HG02759 (cell line): ENCODE results near the gene RGS16.

Experiments used
- ATAC-seq: cut with Tn5 transposase; IDR thresholded peaks from one replicate; pipeline ENCODE4 v1.9.1; 2021; ENCODE audit warnings: mild to moderate bottlenecking, moderate library complexity; ENCODE audit not compliant: unreplicated experiment

Gene RGS16

DNA sequence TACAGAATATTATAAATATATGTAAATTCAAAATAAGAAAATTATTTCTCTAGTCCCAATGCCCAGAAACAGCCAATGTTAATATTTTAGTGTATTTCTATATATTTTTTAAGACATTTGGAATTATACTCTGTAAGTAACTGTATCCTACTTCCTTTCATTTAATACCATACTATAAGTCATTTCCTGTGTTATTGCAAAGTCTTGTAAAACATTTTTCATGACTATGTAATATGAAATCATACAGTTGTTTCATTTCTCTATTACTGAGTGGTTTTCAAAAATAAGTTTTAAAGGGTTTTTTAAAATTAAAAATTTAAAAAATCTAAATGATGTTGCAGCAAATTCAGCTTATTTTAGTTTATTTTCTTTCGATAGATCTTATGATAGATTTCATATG is 17.1 kb downstream of the RGS16 start:
- ATAC-seq, result no peak

DNA sequence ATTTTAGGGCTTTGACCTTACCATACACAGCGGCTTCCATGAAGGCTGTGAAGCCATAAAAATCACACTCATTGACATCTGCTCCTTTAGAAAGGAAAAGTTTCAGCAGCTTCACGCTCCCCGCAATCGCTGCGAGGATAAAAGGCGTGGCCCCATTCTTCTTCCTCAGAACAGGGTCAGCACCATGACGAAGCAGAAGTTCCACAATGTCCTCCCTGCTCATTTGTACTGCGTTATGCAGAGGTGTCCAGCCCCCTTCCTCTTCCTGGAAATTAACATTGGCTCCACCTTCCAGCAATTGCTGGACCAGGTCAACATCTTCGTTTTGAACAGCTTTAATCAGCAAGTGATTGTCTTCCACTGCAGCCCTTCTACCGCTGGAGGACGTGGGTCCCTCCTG is 17.8 kb downstream of the RGS16 start:
- ATAC-seq, result no peak

DNA sequence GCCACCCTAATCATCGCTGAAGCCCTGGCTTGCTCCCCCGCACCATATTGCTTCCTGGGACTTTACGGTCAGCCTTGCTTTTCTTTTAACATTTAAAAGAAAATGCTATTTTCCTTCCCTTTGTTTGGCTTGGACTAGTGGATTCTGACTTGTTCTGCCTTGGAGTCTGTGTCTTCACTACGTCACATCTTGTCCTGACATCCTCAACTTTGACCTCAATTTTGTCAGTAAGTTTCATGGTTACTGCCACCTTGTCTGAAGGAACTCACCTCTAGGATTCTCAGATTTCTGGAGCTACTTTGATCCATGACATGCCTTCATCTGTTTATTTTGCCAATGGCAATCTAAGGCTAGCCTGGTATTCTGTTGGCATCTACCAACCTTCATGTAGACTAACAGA is 19.4 kb downstream of the RGS16 start:
- no peak for ATAC-seq

DNA sequence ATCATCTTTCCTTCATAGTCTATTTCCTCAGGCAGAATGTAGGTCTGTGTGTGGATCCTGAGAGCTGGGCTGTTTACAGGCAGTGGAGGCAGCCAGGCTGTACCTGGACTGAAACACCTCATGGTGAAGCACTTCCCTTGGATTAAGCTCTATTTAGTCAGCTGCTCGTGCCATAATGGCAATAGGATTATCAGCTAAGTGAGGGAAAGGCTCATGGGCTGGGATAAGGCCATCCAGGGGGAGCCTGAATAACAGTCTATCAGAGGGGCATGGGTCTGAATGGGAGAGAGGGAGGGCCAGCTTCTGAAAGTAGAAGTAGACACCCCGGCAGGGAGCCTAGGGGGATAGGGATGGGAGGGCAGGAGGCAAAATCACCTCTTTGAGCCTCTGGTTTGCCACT is 23.5 kb downstream of the RGS16 start:
- no peak for ATAC-seq

DNA sequence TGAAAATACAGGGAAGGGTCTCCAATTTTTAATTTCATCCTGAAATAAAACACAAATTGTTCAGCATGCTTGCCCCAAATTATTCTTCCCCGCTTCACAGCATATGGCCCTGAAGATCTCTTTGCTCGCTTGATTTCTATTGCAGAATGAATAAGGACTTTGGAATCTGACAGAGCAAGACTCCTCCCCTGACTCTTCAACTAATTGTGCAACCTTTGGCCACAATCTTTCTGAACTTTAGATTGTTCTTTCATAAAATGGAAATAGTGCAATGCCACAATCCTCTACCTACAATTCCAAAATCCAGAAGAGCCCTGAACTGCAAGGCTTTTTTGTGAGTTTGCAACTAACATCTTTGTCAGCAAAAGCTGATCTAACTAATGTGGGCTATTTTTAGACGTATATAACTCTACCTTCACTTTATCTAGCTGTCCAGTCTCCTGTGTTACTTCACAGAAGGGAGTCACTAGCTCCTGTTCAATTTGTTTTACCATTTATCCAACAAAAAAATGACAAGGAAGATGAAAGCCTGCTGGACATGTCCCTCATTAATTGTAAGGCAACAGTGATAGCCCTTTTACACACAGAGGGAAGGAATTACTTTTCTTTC is 28.5 kb downstream of the RGS16 start:
- ATAC-seq, result no peak

DNA sequence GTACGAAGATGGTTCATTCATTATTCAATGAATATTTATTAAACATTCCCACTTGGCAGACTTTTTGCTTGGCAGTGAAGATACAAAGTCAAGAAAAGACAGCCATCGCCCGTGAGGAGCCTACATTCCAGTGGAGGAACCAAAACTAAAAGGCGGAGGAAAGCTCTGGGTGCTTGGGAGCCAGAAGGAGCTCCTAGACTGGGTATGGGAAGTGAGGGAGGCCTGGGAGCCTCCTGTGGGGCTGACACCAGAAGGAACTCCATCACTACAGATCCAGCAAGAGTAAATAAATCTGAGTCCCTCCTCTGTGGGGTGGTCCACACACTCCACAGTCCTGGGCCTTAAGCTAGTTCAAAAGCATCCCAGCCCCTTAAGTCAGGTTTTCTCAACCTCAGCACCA is 30.0 kb downstream of the RGS16 start:
- ATAC-seq, result no peak

DNA sequence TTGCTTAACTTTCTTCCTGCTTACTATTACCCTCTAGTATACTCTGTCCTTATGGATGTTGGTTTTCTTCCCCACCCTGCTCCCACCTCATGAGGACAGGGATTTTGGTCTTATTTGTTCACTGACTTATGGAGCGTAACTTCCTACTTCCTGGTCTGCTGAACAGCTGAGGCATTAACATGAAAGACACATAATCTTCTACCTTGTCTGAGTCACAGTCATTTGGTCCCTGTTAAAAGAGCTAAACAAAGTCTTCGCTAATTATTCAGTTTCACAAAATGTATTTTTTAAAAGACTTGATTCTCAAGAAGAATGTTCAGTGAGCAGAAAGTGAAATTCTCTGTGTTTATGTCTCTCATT is 33.6 kb downstream of the RGS16 start:
- no peak for ATAC-seq

DNA sequence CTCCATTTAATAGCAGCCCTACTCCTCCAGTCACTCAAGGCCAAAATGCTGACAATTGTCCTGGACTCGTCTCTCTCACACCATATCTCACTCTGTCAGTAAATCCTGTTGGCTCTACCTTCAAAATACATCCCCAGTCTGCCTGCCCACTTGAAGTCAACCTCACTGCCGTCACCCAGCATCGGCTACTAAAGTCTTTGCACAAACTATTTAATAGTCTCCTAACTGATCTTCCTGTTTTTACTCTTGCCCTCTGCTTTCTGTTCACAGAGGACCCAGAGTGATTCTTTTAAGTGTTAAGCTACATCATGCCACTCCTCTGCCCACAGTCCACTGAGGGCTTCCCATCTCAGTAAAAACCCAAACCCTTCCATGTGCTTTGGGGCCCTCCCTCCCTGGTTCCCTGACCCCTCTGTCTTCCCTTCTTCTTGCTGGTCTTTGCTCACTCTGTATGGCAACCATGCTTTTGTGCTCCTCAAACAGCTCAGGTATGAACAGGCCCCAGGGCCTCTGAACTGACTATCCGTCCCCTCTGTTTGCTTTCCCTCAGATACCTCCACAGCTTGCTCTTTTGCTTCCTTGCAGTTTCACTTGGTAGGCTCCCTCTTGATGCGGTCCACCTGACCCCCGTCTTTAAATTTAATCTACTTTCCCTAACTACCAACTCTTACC is 34.1 kb downstream of the RGS16 start:
- no peak for ATAC-seq

DNA sequence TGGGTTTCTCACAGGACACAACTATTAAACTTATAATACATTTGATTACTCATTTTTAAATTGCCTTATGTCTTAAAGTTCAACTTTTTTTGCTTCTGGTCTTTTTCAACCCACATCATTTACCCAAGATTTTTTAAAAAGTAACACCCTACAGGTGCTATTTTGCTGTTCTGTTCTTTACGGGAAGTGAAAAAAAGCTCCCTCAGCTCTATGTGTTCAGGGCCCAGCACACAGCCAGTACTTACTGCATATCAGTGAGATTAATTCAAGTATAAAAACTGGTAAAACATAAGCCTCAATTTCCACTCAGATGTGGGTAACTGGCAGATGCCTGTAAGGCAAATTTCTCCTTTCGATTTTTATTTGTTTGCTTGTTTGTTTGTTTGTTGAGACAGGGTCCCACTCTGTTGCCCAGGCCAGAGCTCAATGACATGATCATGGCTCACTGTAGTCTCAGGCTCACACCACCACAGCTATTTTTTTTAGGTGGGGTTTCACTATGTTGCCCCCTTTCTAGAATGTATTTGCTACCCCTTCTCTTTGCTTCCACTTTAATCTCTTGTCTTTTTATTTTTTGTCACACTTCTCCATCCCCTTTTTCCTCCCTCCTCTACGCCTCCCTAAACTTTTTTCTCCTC is 35.4 kb downstream of the RGS16 start:
- ATAC-seq, result no peak

DNA sequence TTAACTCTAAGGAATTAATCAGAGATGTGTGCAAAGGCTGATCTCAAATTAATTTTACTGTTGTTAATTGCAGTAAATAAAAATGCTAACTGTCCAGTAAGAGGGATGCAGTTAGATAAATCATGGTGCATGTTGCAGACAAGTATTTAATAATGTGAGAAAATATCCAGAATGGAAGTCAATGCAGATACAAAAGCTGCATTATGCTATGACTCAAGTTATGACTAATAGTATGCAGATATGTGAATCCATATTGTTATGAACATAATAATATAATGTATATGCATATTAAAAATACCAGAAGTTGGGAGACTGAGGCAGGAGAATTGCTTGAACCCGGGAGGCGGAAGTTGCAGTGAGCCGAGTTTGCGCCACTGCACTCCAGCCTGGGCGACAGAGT is 36.6 kb downstream of the RGS16 start:
- ATAC-seq, result no peak

DNA sequence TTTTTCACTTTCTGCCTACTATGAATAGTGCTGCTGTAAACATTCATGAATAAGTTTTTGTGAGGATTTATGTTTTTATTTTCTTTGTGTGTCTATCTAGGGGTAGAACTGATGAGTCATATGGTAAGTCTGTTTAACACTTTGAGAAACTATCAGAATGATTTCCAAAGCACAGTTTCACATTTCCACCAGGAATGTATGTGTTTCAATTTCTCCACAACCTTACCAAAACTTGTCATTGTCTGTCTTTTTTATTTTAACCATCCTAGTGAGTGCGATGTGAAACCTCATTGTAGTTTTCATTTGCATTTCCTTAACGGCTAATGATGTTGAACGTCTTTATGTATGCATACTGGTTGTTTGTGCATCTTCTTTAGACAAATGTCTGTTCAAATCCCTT is 38.7 kb downstream of the RGS16 start:
- ATAC-seq, result no peak

DNA sequence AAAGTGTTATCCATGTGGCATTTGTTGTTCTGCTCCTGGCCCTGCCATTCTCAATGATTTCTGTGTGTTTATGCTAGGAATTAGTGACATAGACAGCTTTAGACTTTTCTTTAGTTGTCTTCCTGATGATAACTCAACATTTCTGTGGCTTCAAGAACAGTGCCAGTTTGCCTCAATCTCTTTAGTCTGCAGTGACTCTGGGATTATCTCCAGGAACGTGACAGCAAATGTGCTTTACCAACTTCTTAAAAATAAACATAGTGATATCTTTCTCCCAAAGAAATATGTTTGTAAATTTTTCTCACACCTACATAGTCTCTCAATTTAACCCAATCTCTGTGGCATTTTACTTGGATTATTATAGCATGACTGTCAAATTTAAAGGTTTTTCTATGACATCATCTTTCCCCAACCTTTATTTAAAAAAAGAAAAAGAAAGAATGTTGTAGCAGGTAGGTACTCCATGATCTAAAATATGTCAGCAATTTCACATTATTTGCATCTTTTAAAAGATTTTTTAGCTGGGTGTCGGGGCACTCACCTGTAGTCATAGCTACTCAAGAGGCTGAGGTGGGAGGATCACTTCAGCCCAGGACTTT is 39.7 kb downstream of the RGS16 start:
- no peak for ATAC-seq

DNA sequence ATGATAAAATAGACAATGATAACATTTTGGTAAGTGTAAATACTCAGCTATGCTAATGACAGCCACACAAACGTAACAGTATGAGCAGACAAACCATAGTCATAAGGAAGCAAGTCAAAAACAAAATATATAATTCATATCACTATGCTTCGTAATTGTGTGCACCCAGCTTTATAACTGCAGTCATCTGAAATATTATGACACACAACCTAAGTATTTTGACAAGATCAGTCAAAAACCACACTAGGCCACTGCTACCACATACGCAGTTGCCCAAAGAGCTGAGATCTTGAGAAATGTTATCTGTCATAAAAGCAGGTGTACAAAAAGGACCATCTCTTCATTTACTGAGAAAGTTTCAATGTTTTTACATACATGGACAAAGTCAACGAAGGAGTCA is 41.1 kb downstream of the RGS16 start:
- ATAC-seq, result no peak

DNA sequence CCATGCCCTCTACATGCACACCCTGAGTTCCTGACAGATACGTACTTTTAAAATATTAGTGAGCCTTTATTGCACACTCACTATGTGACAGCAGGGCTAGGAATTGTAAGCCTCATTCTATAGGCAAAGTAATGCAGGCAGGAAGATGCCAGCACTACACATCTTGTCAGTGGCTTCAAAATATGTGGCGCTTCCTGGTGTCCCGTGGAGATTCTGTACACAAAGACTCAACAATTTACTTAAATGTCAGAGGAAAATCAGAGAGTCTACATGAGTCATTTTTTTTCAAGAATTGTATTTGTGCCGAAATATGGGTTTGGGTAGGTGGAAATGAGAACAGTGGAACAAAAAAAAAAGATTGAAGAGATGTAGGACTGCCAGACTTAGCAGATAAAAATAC is 42.7 kb downstream of the RGS16 start:
- no peak for ATAC-seq

DNA sequence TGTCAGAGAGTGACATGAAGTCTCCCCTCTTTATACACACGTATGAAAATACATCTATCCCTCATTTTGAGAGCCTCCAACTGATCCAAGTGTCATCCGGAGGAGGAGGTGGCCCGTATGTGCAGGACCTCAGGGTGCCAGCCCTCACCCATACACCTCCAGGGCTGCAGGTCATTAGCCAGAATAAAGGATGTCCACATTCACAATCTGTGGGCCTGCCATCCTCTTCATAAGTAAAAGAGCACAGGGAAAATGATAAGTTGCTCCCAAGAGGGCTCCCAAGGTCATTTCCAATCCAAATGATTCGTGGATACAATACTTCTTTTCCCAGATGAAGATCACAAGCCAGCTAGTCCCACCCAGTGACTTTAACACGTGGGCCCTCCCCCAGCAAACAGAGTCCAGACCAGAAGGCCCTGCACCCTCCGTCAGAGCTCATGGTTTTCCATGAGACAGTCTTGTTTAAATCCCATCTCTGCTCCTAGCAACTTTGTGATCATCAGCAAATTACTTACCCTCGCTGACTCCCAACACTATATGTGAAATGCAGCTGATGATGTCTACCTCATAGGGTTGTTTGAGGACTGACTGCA is 43.7 kb downstream of the RGS16 start:
- no peak for ATAC-seq

DNA sequence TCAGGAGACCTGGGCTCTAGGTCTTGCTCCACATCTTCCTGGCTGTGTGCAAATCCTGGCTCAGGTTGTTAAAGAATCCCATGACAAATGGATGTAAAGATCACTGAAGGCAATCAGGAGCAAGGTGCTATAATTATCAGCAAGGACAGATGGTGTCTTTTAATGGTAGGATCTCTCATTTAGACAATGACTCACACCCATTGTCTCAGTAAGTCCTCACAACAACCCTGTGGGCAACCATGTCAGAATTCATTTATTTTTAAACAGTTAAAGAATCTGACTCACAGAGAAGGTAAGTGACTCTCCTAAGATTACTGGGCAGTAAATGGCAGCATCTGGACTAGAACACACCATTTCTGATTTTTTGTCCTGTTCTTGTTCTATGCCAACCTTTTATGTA is 47.9 kb downstream of the RGS16 start:
- no peak for ATAC-seq

DNA sequence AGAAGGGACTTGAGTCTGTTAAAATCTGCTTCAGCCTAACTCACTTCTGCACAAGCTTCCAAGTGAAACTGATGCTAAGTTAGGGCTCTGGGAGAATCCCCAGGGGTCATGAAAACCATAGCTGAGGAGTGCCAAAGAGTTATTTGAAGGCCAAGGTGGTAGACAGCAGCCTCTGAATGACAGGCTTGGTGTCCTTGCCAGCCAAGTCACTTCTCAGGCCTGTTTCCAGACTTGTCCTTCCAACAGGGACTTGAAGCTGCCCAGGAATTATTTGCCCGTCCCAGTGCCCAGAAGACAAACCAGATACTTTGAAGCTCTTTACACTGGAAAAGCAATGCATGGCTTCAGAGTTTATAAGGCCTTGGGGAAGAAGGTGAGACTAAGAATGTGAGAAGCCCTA is 48.7 kb downstream of the RGS16 start:
- ATAC-seq, result no peak

DNA sequence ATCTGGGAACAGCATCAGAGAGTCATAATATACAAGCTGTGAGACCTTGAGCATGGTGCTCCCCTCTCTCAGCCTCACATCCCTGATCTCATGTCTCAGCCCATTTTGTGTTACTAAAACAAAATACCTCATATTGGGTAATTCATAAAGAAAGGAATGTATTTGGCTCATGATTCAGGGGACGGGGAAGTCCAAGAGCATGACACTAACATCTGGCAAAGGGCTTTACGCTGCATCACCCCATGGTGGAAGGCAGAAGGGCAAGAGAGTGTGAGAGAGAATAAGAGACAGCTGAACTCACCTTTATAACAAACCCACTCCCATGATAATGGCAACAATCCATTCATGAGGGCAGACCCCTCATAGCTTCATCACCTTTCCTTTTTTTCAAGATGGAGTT is 51.7 kb downstream of the RGS16 start:
- no peak for ATAC-seq

DNA sequence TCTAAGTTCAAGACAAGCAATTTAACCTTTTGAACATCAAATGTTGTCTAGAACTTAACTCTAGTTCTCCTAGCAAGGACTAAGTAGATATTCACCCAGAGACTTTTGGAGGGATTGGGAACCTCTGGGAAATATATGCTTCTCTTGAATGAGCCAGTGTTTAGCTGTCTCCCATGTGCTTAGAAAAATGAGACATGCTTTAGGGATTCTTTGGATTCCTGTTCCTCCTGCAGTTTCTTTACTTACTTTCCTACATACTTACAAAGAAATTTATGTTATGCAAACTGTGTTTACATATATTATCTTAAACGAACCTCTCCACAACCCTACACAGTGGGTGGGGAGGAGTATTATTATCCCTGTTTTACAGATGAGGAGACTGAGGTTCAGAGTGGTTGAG is 54.4 kb downstream of the RGS16 start:
- ATAC-seq, result no peak

DNA sequence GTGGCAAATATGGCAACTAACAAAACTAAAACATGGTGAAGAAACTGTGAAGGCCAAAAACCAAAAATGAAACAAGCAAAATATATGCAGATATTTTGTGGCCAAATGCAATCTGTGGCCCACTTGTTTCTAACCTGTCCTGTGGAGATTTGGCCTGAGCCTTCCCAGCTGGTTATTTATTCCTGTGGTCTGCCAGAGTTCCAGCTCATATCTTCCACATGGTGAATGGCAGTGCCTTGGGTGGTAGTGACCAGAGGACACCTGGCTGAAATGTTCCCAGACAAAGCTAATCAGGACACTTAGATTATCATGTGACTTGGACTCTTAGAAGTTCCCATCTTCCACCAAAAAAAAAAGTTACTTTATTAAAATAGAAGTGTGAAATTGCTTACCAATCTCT is 54.8 kb downstream of the RGS16 start:
- ATAC-seq, result no peak
